Testis (tissue), 3 donors: ENCODE data around the gene BUB1B. TPM values are rescaled to one million over a fixed set of nuclear protein-coding genes. Genes with fewer than 3 reads are reported as not detected.

Experiments
- DNase-seq: peaks from one replicate; pipeline ENCODE4 v3.0.0-alpha.2; 2019
- H3K27ac ChIP-seq, 2 donors: fragments of 200-600 bp; sonication (generic); one replicate each; pipeline ENCODE4 v1.5.1; 2019
- H3K27me3 ChIP-seq: fragments of 200-600 bp; sonication (generic); one replicate; pipeline ENCODE4 v1.5.1; 2019
- H3K36me3 ChIP-seq: fragments of 200-600 bp; sonication (generic); one replicate; pipeline ENCODE4 v1.5.1; 2017; ENCODE audit warnings: low read depth; ENCODE audit errors: missing control alignments
- H3K4me1 ChIP-seq: fragments of 200-600 bp; sonication (generic); one replicate; pipeline ENCODE4 v1.5.1; 2019
- H3K4me3 ChIP-seq, 2 donors: fragments of 200-600 bp; sonication (generic); one replicate each; pipeline ENCODE4 v1.5.1; 2017 to 2019
- H3K9me3 ChIP-seq: fragments of 200-600 bp; sonication (generic); one replicate; pipeline ENCODE4 v1.5.1; 2017
- POLR2A ChIP-seq: fragments of 450-650 bp; IDR thresholded peaks from one replicate; pipeline ENCODE4 v1.6.1; 2017; ENCODE audit warnings: antibody characterized with exemption, mild to moderate bottlenecking, moderate library complexity
- WGBS, 2 donors: methylation state at CpG; one replicate each; pipeline ENCODE4 v1.1.5; 2018; 5-methylcytosine and 5-hydroxymethylcytosine counted together
- intact Hi-C: fragments of 100-400 bp; cut with DNase I; formaldehyde crosslinking; loops from one replicate; pipeline ENCODE4 v1.15.1; 2023; ENCODE audit warnings: low total_unique reads
- polyA plus RNA-seq: library from polyadenylated mRNA; stranded (reverse); fragments of 350-450 nt; fragmentation: Illumina TruSeq; extraction: RNeasy Lipid Tissue Mini Kit (QIAGEN cat#74804); gene quantifications from one replicate; pipeline ENCODE4 v1.2.3, GENCODE V29; 2014; ENCODE audit warnings: low read depth, low replicate concordance; ENCODE audit not compliant: insufficient read depth
- total RNA-seq, 2 donors: library from RNA; depleted of rRNA; stranded (reverse); fragments of >200 nt; gene quantifications; one replicate each; pipeline ENCODE4 v1.2.3, GENCODE V29; 2016
- TF ChIP-seq, protein P1 (sequence below), 3 experiments: fragments of 450-650 bp in 2 of 3; fragments of 200-600 bp in 1 of 3; sonication (generic) in 1 of 3; IDR thresholded peaks; one replicate each; pipeline ENCODE4 v1.5.1; 2016 to 2019; ENCODE audit warnings: antibody characterized with exemption in 3 of 3, mild to moderate bottlenecking in 2 of 3, moderate library complexity in 1 of 3

BUB1B gene
- total and polyA plus RNA-seq, 3 donors from 2014 or later: 38.6 to 66.2 (median 53.9) TPM

- Histone ChIP-seq H3K36me3 (no peaks in the 10 kb centered on the region), H3K4me3 (no peak overlapping the region), H3K27me3 (no peaks in the 10 kb centered on the region), H3K9me3 (no peaks in the 10 kb centered on the region), H3K27ac (no peak overlapping the region), H3K4me1 (no peaks in the 10 kb centered on the region)
- no peak for TF ChIP-seq POLR2A
- TF ChIP-seq, protein P1, sequence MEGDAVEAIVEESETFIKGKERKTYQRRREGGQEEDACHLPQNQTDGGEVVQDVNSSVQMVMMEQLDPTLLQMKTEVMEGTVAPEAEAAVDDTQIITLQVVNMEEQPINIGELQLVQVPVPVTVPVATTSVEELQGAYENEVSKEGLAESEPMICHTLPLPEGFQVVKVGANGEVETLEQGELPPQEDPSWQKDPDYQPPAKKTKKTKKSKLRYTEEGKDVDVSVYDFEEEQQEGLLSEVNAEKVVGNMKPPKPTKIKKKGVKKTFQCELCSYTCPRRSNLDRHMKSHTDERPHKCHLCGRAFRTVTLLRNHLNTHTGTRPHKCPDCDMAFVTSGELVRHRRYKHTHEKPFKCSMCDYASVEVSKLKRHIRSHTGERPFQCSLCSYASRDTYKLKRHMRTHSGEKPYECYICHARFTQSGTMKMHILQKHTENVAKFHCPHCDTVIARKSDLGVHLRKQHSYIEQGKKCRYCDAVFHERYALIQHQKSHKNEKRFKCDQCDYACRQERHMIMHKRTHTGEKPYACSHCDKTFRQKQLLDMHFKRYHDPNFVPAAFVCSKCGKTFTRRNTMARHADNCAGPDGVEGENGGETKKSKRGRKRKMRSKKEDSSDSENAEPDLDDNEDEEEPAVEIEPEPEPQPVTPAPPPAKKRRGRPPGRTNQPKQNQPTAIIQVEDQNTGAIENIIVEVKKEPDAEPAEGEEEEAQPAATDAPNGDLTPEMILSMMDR (IDR thresholded peaks at IDR 0.05): no peak
- intact Hi-C loops: no loop called here
- DNase-seq: no peak
- 80 to 92% methylated on average over 7 of the region's 7 CpGs for WGBS, 2 donors
These were observed 34.9 kb upstream of the BUB1B start for GRCh38 chr15:40125950-40126349.

GRCh38 chr15:40128766-40129660 lies 31.9 kb upstream of the BUB1B start:
- H3K36me3 ChIP-seq: no peaks in the 10 kb centered on the region
- WGBS, 2 donors: 65 to 71% methylated on average over 27 of the region's 27 CpGs
- no peaks in the 10 kb centered on the region for H3K27me3 ChIP-seq
- no peaks in the 10 kb centered on the region for H3K4me1 ChIP-seq
- intact Hi-C loops: no loop called here
- DNase-seq: no peak
- H3K4me3 ChIP-seq: no peak overlapping the region
- TF ChIP-seq, protein P1 (IDR thresholded peaks at IDR 0.05): no peak
- TF ChIP-seq POLR2A: no peak
- H3K27ac ChIP-seq: no peak overlapping the region
- H3K9me3 ChIP-seq: no peaks in the 10 kb centered on the region

DNA sequence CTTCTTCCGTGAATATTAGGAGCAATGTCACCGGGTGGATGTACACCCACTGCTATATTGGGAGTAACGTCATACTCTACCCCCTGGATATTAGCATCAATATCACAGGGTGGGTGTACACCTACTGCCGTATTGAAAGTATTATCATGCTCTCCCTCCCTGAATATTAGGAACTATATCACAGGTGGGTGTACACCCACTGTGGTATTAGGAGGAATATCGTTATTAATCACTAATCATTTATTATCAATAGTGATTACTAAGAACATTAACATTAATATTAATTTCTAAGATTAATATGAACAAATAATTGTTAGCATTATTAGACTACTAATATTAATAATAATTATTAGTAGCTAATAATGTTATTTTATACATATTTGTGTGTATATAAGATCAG lies 30.8 kb upstream of the BUB1B start:
- intact Hi-C loops: no loop called here
- Histone ChIP-seq H3K4me3 (no peak overlapping the region), H3K36me3 (no peaks in the 10 kb centered on the region), H3K9me3 (no peaks in the 10 kb centered on the region), H3K27ac (no peak overlapping the region), H3K4me1 (no peaks in the 10 kb centered on the region), H3K27me3 (no peaks in the 10 kb centered on the region)
- no peak for DNase-seq
- 63 to 71% methylated on average over 4 to 5 of the region's 5 CpGs for WGBS, 2 donors
- TF ChIP-seq, protein P1 (IDR thresholded peaks at IDR 0.05): no peak

DNA sequence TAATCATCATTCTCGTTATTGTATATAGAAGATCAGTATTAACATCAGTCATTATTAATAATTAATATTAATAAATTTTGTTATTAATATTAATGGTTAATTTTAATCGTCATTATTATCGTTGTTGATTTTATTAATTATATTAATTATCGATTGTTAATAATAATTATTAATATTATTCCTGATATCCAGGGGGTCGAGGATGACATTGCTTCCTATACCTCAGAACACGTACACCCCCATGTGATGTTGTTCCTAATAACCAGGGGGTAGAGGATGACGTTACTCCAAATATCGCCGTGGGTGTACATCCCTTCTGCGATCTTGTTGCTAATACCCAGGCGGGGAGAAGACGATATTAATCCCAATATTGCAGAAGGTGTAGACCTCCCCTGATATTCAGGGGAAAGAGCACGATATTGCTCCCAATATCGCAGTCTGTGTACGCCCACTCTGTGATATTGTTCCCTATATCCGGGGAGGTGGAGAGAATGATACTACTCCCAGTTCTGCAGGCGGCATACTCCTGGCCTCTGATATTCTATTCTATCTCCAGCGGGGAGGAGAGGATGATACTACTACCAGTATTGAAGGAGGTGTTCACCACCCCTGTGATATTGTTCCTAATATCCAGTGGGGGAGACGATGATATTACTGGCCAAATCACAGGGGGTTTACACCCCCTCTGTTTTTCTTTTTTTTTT lies 29.9 kb upstream of the BUB1B start:
- intact Hi-C loops: no loop called here
- WGBS, 2 donors: 70 to 72% methylated on average over 19 of the region's 19 CpGs
- no peak overlapping the region for H3K27ac ChIP-seq

More for the DNA sequence above, 29.9 kb upstream of the BUB1B start:
- DNase-seq: no peak
- no peaks in the 10 kb centered on the region for H3K9me3 ChIP-seq
- no peaks in the 10 kb centered on the region for H3K36me3 ChIP-seq
- no peaks in the 10 kb centered on the region for H3K4me1 ChIP-seq
- TF ChIP-seq POLR2A: no peak
- TF ChIP-seq, protein P1 (IDR thresholded peaks at IDR 0.05): no peak
- H3K27me3 ChIP-seq: no peaks in the 10 kb centered on the region
- H3K4me3 ChIP-seq: no peak overlapping the region
